HepG2 (cell line): Measurements from ENCODE around the gene XIAP. TPM values are rescaled to one million over a fixed set of nuclear protein-coding genes. Genes with fewer than 3 reads are reported as not detected.

ENCODE experiments used
- CENPT ChIP-seq: sonication (generic); formaldehyde crosslinking; IDR thresholded peaks from 2 replicates; pipeline ENCODE4 v1.8.0; 2022; ENCODE audit warnings: low read depth, mild to moderate bottlenecking, moderate library complexity, missing genetic modification reagents
- FOXP4 ChIP-seq: sonication (generic); formaldehyde crosslinking; IDR thresholded peaks from 2 replicates; pipeline ENCODE4 v1.4.0; 2020; ENCODE audit warnings: missing genetic modification reagents
- HDAC2 ChIP-seq: sonication (generic); formaldehyde crosslinking; IDR thresholded peaks from 2 replicates; pipeline ENCODE4 v1.4.0; 2020; ENCODE audit warnings: missing genetic modification reagents
- NAIF1 ChIP-seq: sonication (generic); formaldehyde crosslinking; IDR thresholded peaks from 2 replicates; pipeline ENCODE4 v1.5.0; 2020; ENCODE audit warnings: mild to moderate bottlenecking, missing genetic modification reagents, borderline replicate concordance
- PAF1 ChIP-seq: IDR thresholded peaks from 2 replicates; pipeline ENCODE4 v1.6.1; 2016; ENCODE audit warnings: missing genetic modification reagents, missing compliant biosample characterization
- PRDM15 ChIP-seq: sonication (generic); formaldehyde crosslinking; IDR thresholded peaks from 2 replicates; pipeline ENCODE4 v1.4.0; 2020; ENCODE audit warnings: missing genetic modification reagents
- RFX1 ChIP-seq: fragments of 450-650 bp; IDR thresholded peaks from 2 replicates; pipeline ENCODE4 v1.6.1; 2017
- SALL1 ChIP-seq: sonication (generic); formaldehyde crosslinking; IDR thresholded peaks from 2 replicates; pipeline ENCODE4 v1.8.0; 2022; ENCODE audit warnings: mild to moderate bottlenecking, missing genetic modification reagents
- STAT6 ChIP-seq: sonication (generic); formaldehyde crosslinking; IDR thresholded peaks from 2 replicates; pipeline ENCODE4 v1.4.0; 2020; ENCODE audit warnings: missing genetic modification reagents, mild to moderate bottlenecking, borderline replicate concordance
- TEAD3 ChIP-seq: optimal IDR thresholded peaks from 2 replicates; pipeline ENCODE3; 2016; ENCODE audit warnings: borderline replicate concordance
- THAP11 ChIP-seq: IDR thresholded peaks from 2 replicates; pipeline ENCODE4 v1.6.1; 2016; ENCODE audit warnings: missing biosample characterization, missing genetic modification reagents
- ZBTB43 ChIP-seq: sonication (generic); formaldehyde crosslinking; conservative IDR thresholded peaks from 2 replicates; pipeline ENCODE4 v1.4.0; 2020; ENCODE audit warnings: missing genetic modification reagents
- ZIK1 ChIP-seq: sonication (generic); formaldehyde crosslinking; IDR thresholded peaks from 2 replicates; pipeline ENCODE4 v1.5.0; 2020; ENCODE audit warnings: mild to moderate bottlenecking, low read depth, missing genetic modification reagents, borderline replicate concordance
- ZNF3 ChIP-seq: IDR thresholded peaks from 2 replicates; pipeline ENCODE4 v1.7.0; 2017; ENCODE audit warnings: inconsistent platforms
- ZNF362 ChIP-seq: sonication (generic); formaldehyde crosslinking; IDR thresholded peaks from 2 replicates; pipeline ENCODE4 v1.4.0; 2020; ENCODE audit warnings: missing genetic modification reagents, mild to moderate bottlenecking, borderline replicate concordance
- ZNF543 ChIP-seq: sonication (generic); formaldehyde crosslinking; IDR thresholded peaks from 2 replicates; pipeline ENCODE4 v1.4.0; 2020; ENCODE audit warnings: mild to moderate bottlenecking, missing genetic modification reagents
- ZNF619 ChIP-seq: sonication (generic); formaldehyde crosslinking; IDR thresholded peaks from 2 replicates; pipeline ENCODE4 v1.4.0; 2020; ENCODE audit warnings: mild to moderate bottlenecking, missing genetic modification reagents
- ZNF652 ChIP-seq: IDR thresholded peaks from 2 replicates; pipeline ENCODE4 v1.6.1; 2016; ENCODE audit warnings: low read depth, borderline replicate concordance
- ZNF691 ChIP-seq: sonication (generic); formaldehyde crosslinking; IDR thresholded peaks from 2 replicates; pipeline ENCODE4 v1.4.0; 2020; ENCODE audit warnings: missing genetic modification reagents, low read depth, mild to moderate bottlenecking, borderline replicate concordance
- ZSCAN12 ChIP-seq: sonication (generic); formaldehyde crosslinking; IDR thresholded peaks from 2 replicates; pipeline ENCODE4 v1.9.0; 2021; ENCODE audit warnings: mild to moderate bottlenecking, missing genetic modification reagents
- polyA plus RNA-seq, 8 experiments: library from polyadenylated mRNA; depleted of rRNA in 3 of 8; stranded (reverse) in 7 of 8; unstranded in 1 of 8; fragments of >200 nt; fragmentation: Illumina TruSeq in 4 of 8; extraction: Trizol in 4 of 8; gene quantifications; 2 replicates each; pipeline versions ENCODE4 v1.2.1 to v1.2.3, GENCODE V29; 2011 to 2016; ENCODE audit warnings: low read depth in 4 of 8, missing spikeins in 1 of 8, mixed read lengths in 1 of 8; ENCODE audit not compliant: insufficient read depth in 1 of 8
- total RNA-seq, 5 experiments: library from RNA; depleted of rRNA; stranded (reverse); fragments of >200 nt; fragmentation: Illumina TruSeq; extraction: Trizol; gene quantifications; 2 replicates each; pipeline ENCODE4 v1.2.3, GENCODE V29; 2016; ENCODE audit warnings: low read depth in 1 of 5

XIAP gene
- total and polyA plus RNA-seq, 2 of the 13 experiments (the other 11 are each of a cell fraction or from before 2014, with no cell fraction given), result 12.9 to 29.5 TPM

- TF ChIP-seq PRDM15 (CRISPR knock-in tag), result no peak
- TF ChIP-seq ZNF691 (CRISPR knock-in tag), result no peak
- peak; percentile 75 for TF ChIP-seq FOXP4 (CRISPR knock-in tag)
- no peak for TF ChIP-seq THAP11 (CRISPR knock-in tag)
- no peak for TF ChIP-seq ZNF652 (CRISPR knock-in tag)
- no peak for TF ChIP-seq STAT6
- no peak for TF ChIP-seq ZNF3 (CRISPR knock-in tag)
- peak; percentile 30 for TF ChIP-seq TEAD3 (CRISPR knock-in tag)
- TF ChIP-seq HDAC2 (CRISPR knock-in tag), result peak; percentile 51; the same call in 1 of the 2 replicates
- TF ChIP-seq ZIK1 (CRISPR knock-in tag), result no peak
- TF ChIP-seq SALL1 (CRISPR knock-in tag), result peak; percentile 61
- TF ChIP-seq CENPT (CRISPR knock-in tag), result no peak
- TF ChIP-seq ZNF543 (CRISPR knock-in tag), result no peak
- TF ChIP-seq PAF1 (CRISPR knock-in tag), result no peak
- peak; percentile 94 for TF ChIP-seq ZNF362
- no peak for TF ChIP-seq ZBTB43 (CRISPR knock-in tag)
- no peak for TF ChIP-seq ZSCAN12 (CRISPR knock-in tag)
- 0 out of 2 replicates have a peak, but pooled peaks have one; percentile 19 for TF ChIP-seq NAIF1 (CRISPR knock-in tag)
- peak; percentile 78 for TF ChIP-seq RFX1
- TF ChIP-seq ZNF619 (CRISPR knock-in tag), result no peak
Measured at GRCh38 chrX:123830309-123830708, 29.5 kb upstream of the XIAP start (continued).
